ENCODE data around the gene SPATS2L.

GRCh38 chr2:200456567-200456966 is 150.1 kb downstream of the SPATS2L start:
- TF ChIP-seq CTCF (IDR thresholded peaks at IDR 0.05) (no peak), EZH2 (IDR thresholded peaks at IDR 0.05; ENCODE audit: borderline replicate concordance, insufficient read depth, low read depth, low read length, poor library complexity, severe bottlenecking) (no peak)
